ACC112 (cell line): ENCODE measurements around the gene TMTC2.

Source experiments
- H2AFZ ChIP-seq: fragments of 200-600 bp; sonication (generic); one replicate; pipeline ENCODE4 v1.6.0; 2017; ENCODE audit warnings: antibody characterized with exemption, low read length; ENCODE audit not compliant: unreplicated experiment
- H3K27ac ChIP-seq: fragments of 200-600 bp; sonication (generic); 2 replicates; pipeline ENCODE4 v1.5.1; 2014; ENCODE audit warnings: low read depth, mild to moderate bottlenecking, antibody characterized with exemption, low read length, moderate library complexity
- H3K27me3 ChIP-seq: fragments of 200-600 bp; sonication (generic); 2 replicates; pipeline ENCODE4 v1.6.1; 2014; ENCODE audit warnings: mild to moderate bottlenecking, antibody characterized with exemption, low read length, moderate library complexity, mixed read lengths; ENCODE audit not compliant: insufficient read depth
- H3K36me3 ChIP-seq: fragments of 200-600 bp; sonication (generic); 2 replicates; pipeline ENCODE4 v1.6.1; 2016; ENCODE audit warnings: mild to moderate bottlenecking, antibody characterized with exemption, low read length, moderate library complexity, mixed read lengths; ENCODE audit not compliant: insufficient read depth
- H3K4me1 ChIP-seq: fragments of 200-600 bp; sonication (generic); one replicate; pipeline ENCODE4 v1.6.1; 2016; ENCODE audit warnings: low read length, mixed read lengths; ENCODE audit not compliant: insufficient read depth, unreplicated experiment, control insufficient read depth
- H3K4me3 ChIP-seq: fragments of 200-600 bp; sonication (generic); 2 replicates; pipeline ENCODE4 v1.5.1; 2014; ENCODE audit warnings: mild to moderate bottlenecking, low read depth, low read length
- H3K79me2 ChIP-seq: fragments of 200-600 bp; sonication (generic); one replicate; pipeline ENCODE4 v1.6.0; 2016; ENCODE audit warnings: low read length; ENCODE audit not compliant: control insufficient read depth, unreplicated experiment, insufficient read depth

Gene TMTC2

GRCh38 chr12:83042441-83043200, 355.9 kb downstream of the TMTC2 start:
- Histone ChIP-seq H3K4me1 (no peaks in the 10 kb centered on the region), H2AFZ (no peak overlapping the region), H3K79me2 (no peaks in the 10 kb centered on the region), H3K27me3 (no peaks in the 10 kb centered on the region), H3K36me3 (no peaks in the 10 kb centered on the region), H3K27ac (no peak overlapping the region), H3K4me3 (no peak overlapping the region)

GRCh38 chr12:83044736-83045135, 358.0 kb downstream of the TMTC2 start:
- no peak overlapping the region for H3K27ac ChIP-seq
- no peak overlapping the region for H3K4me3 ChIP-seq
- no peaks in the 10 kb centered on the region for H3K27me3 ChIP-seq
- no peaks in the 10 kb centered on the region for H3K79me2 ChIP-seq
- no peaks in the 10 kb centered on the region for H3K4me1 ChIP-seq
- no peaks in the 10 kb centered on the region for H3K36me3 ChIP-seq
- H2AFZ ChIP-seq = no peak overlapping the region

- no peak overlapping the region for H3K27ac ChIP-seq
- H3K36me3 ChIP-seq = no peaks in the 10 kb centered on the region
- no peaks in the 10 kb centered on the region for H3K4me1 ChIP-seq
- no peaks in the 10 kb centered on the region for H3K79me2 ChIP-seq
- H3K27me3 ChIP-seq = no peaks in the 10 kb centered on the region
- H2AFZ ChIP-seq = no peak overlapping the region
- no peak overlapping the region for H3K4me3 ChIP-seq
Measured at GRCh38 chr12:83046019-83046418, 359.3 kb downstream of the TMTC2 start.

- Histone ChIP-seq H3K4me3 (no peak overlapping the region), H3K4me1 (no peaks in the 10 kb centered on the region), H3K36me3 (no peaks in the 10 kb centered on the region), H3K27me3 (no peaks in the 10 kb centered on the region), H3K27ac (no peak overlapping the region), H2AFZ (no peak overlapping the region), H3K79me2 (no peaks in the 10 kb centered on the region)
Measured at GRCh38 chr12:83049306-83049705, 362.6 kb downstream of the TMTC2 start.

- Histone ChIP-seq H3K27ac (no peak overlapping the region), H3K79me2 (no peaks in the 10 kb centered on the region), H3K36me3 (no peaks in the 10 kb centered on the region), H2AFZ (no peak overlapping the region), H3K27me3 (no peaks in the 10 kb centered on the region), H3K4me3 (no peak overlapping the region), H3K4me1 (no peaks in the 10 kb centered on the region)
Measured at GRCh38 chr12:83052890-83053541, 366.3 kb downstream of the TMTC2 start.

GRCh38 chr12:83057436-83057835, 370.7 kb downstream of the TMTC2 start:
- H3K4me1 ChIP-seq = no peaks in the 10 kb centered on the region
- no peaks in the 10 kb centered on the region for H3K79me2 ChIP-seq
- no peaks in the 10 kb centered on the region for H3K36me3 ChIP-seq
- H3K27me3 ChIP-seq = no peaks in the 10 kb centered on the region
- H3K27ac ChIP-seq = no peak overlapping the region
- no peak overlapping the region for H3K4me3 ChIP-seq
- no peak overlapping the region for H2AFZ ChIP-seq

GRCh38 chr12:83059107-83059506, 372.4 kb downstream of the TMTC2 start:
- H3K79me2 ChIP-seq = no peaks in the 10 kb centered on the region
- H3K4me3 ChIP-seq = no peak overlapping the region
- H2AFZ ChIP-seq = no peak overlapping the region
- H3K4me1 ChIP-seq = no peaks in the 10 kb centered on the region
- H3K27me3 ChIP-seq = no peaks in the 10 kb centered on the region
- H3K27ac ChIP-seq = no peak overlapping the region
- no peaks in the 10 kb centered on the region for H3K36me3 ChIP-seq

GRCh38 chr12:83065562-83065961, 378.9 kb downstream of the TMTC2 start:
- Histone ChIP-seq H3K36me3 (no peaks in the 10 kb centered on the region), H3K4me3 (no peak overlapping the region), H2AFZ (no peak overlapping the region), H3K79me2 (no peaks in the 10 kb centered on the region), H3K4me1 (no peaks in the 10 kb centered on the region), H3K27ac (no peak overlapping the region), H3K27me3 (no peaks in the 10 kb centered on the region)

GRCh38 chr12:83067981-83068380, 381.3 kb downstream of the TMTC2 start:
- Histone ChIP-seq H3K27me3 (no peaks in the 10 kb centered on the region), H3K27ac (no peak overlapping the region), H3K79me2 (no peaks in the 10 kb centered on the region), H3K4me1 (no peaks in the 10 kb centered on the region), H3K4me3 (no peak overlapping the region), H2AFZ (no peak overlapping the region), H3K36me3 (no peaks in the 10 kb centered on the region)

GRCh38 chr12:83074358-83074894, 387.7 kb downstream of the TMTC2 start:
- no peaks in the 10 kb centered on the region for H3K4me1 ChIP-seq
- H2AFZ ChIP-seq = no peak overlapping the region
- no peaks in the 10 kb centered on the region for H3K79me2 ChIP-seq
- H3K36me3 ChIP-seq = no peaks in the 10 kb centered on the region
- H3K27me3 ChIP-seq = no peaks in the 10 kb centered on the region
- H3K4me3 ChIP-seq = no peak overlapping the region
- H3K27ac ChIP-seq = no peak overlapping the region

GRCh38 chr12:83075471-83075870, 388.8 kb downstream of the TMTC2 start:
- H3K27ac ChIP-seq = no peak overlapping the region
- H3K36me3 ChIP-seq = no peaks in the 10 kb centered on the region
- no peak overlapping the region for H2AFZ ChIP-seq
- no peaks in the 10 kb centered on the region for H3K4me1 ChIP-seq
- H3K27me3 ChIP-seq = no peaks in the 10 kb centered on the region
- H3K4me3 ChIP-seq = no peak overlapping the region
- H3K79me2 ChIP-seq = no peaks in the 10 kb centered on the region
